ENCODE data around the gene KAT8.
"Not testable (repeated sequence)": the region's sequence is repeated elsewhere in the genome, so short reads cannot be mapped to it uniquely, and the experiment has no call there.

Gene KAT8

DNA sequence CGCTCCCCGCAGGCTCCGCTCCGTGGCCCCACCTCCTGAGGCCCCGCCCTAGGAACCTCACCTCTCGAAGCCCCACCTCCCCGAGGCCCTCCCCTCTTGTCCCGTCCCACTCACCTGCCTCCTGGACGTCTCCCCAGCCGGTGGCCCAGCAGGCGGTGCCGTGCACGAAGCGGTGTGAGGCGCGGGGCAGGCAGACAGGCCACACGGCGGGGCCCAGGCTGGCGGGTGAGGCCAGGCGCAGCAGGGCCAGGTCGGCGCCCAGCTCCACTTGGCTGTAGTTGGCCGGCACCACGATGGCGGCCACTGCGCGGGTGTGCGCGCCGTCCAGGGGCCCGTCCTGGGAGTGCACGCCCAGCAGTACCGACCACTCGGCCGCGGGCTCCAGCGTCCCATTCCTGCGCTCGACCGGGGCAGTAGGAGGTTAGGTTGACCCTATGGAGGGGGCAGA is 30.8 kb downstream of the KAT8 start:
- TF ChIP-seq CTCF (IDR thresholded peaks at IDR 0.05; ENCODE audit: borderline replicate concordance, control extremely low read depth, extremely low read depth, insufficient read depth, missing control alignments), result no peak
- DNase-seq (ENCODE audit: low spot score), result no peak
- in situ Hi-C loops (cut with MboI; ENCODE audit: low sequenced_read_pairs, unreplicated experiment), result no loop called here

- in situ Hi-C loops (cut with MboI; ENCODE audit: low sequenced_read_pairs, unreplicated experiment), result no loop called here
- TF ChIP-seq CTCF (IDR thresholded peaks at IDR 0.05; ENCODE audit: borderline replicate concordance, control extremely low read depth, extremely low read depth, insufficient read depth, missing control alignments), result no peak
- no peak for DNase-seq (ENCODE audit: low spot score)
Observed at GRCh38 chr16:31148896-31149295, 31.4 kb downstream of the KAT8 start.

- DNase-seq (ENCODE audit: low spot score), result peak; percentile 23
- in situ Hi-C loops (cut with MboI; ENCODE audit: low sequenced_read_pairs, unreplicated experiment), result no loop called here
- TF ChIP-seq CTCF (IDR thresholded peaks at IDR 0.05; ENCODE audit: borderline replicate concordance, control extremely low read depth, extremely low read depth, insufficient read depth, missing control alignments), result no peak
Observed at GRCh38 chr16:31149332-31149731, 31.9 kb downstream of the KAT8 start.

- in situ Hi-C loops (cut with MboI; ENCODE audit: low sequenced_read_pairs, unreplicated experiment), result no loop called here
- DNase-seq (ENCODE audit: low spot score), result peak; percentile 13
- no peak for TF ChIP-seq CTCF (IDR thresholded peaks at IDR 0.05; ENCODE audit: borderline replicate concordance, control extremely low read depth, extremely low read depth, insufficient read depth, missing control alignments)
Observed at GRCh38 chr16:31149894-31150890, 32.7 kb downstream of the KAT8 start, which contains the start of gene PRSS36. Gene PRSS36, minus strand, starts transcription at chr16:31150066. Its CDS starts 31 bp downstream, at chr16:31150035.

GRCh38 chr16:31150976-31151375 is 33.5 kb downstream of the KAT8 start:
- in situ Hi-C loops (cut with MboI; ENCODE audit: low sequenced_read_pairs, unreplicated experiment); DNase-seq (ENCODE audit: low spot score): not testable (repeated sequence)

DNA sequence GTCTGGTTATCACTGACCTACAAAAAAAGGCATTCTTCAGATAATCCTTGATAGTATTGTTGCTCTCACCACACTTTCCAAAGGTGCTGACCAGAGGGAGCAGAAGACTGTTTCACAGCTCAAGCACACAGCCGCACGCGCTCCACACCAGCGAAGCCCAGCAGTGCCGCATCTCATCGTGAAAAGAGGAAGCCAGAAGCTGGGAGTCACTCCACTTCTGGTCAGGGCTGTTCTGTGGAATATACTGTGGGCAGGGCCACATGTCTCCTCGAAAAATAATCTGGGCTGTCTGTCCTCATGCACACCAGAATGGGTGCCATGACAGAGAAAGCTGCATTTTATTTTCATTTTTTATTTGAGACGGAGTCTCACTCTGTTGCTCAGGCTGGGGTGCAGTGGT is 39.7 kb downstream of the KAT8 start:
- in situ Hi-C loops (cut with MboI; ENCODE audit: low sequenced_read_pairs, unreplicated experiment), result no loop called here
- DNase-seq (ENCODE audit: low spot score), result no peak
- TF ChIP-seq CTCF (IDR thresholded peaks at IDR 0.05; ENCODE audit: borderline replicate concordance, control extremely low read depth, extremely low read depth, insufficient read depth, missing control alignments), result no peak

DNA sequence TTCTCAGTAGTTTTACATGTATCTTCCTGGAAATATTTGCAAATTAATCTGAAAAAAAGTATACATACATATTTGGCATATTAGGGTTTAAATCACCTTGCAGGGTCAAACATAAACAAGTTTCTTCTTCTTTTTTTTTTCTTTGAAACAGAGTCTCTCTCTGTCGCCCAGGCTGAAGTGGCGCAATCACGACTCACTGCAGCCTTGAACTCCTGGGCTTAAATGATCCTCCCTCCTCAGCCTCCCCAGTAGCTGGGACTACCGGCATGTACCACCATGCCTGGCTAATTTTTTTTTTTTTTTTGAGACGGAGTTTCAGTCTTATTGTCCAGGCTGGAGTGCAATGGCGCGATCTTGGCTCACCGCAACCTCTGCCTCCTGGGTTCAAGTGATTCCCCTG is 49.9 kb downstream of the KAT8 start:
- in situ Hi-C loops (cut with MboI; ENCODE audit: low sequenced_read_pairs, unreplicated experiment), result no loop called here
- no peak for TF ChIP-seq CTCF (IDR thresholded peaks at IDR 0.05; ENCODE audit: borderline replicate concordance, control extremely low read depth, extremely low read depth, insufficient read depth, missing control alignments)
- DNase-seq (ENCODE audit: low spot score), result no peak
